Endothelial cell of umbilical vein (primary cell): ENCODE measurements around the gene NTN1. TPM values are rescaled to one million over a fixed set of nuclear protein-coding genes. Genes with fewer than 3 reads are reported as not detected.

Experiments used
- BruUV-seq: library from RNA; stranded (reverse); fragments of 400-500 nt; replicated peaks from 2 replicates; lab custom pipeline; 2021; lab: Mats Ljungman, UMichigan
- CTCF ChIA-PET: fragments of 300-600, 350-600 bp; sonication (Branson Sonifier 250); formaldehyde crosslinking; loops from one replicate; lab custom pipeline; 2021; ENCODE audit warnings: antibody characterized with exemption, inconsistent platforms; lab: Charles Lee
- POLR2A ChIA-PET: fragments of 300-600, 350-600 bp; sonication (Branson Sonifier 250); formaldehyde crosslinking; loops from one replicate; lab custom pipeline; 2021; ENCODE audit warnings: antibody characterized with exemption, inconsistent platforms; lab: Charles Lee
- DNase-seq: peaks from one replicate; pipeline ENCODE4 v3.0.0-alpha.2; 2011; ENCODE audit warnings: low read depth, low spot score
- FAIRE-seq: peaks from 2 replicates; lab custom pipeline; 2011; peaks lifted over from hg19 to GRCh38; lab: Jason Lieb, UNC
- H2AFZ ChIP-seq: 2 replicates; pipeline ENCODE4 v1.6.0; 2012; ENCODE audit warnings: low read depth, low read length, control low read depth, inconsistent platforms
- H3K27ac ChIP-seq: 2 replicates; pipeline ENCODE4 v1.5.1; 2011; ENCODE audit warnings: low read depth, mild to moderate bottlenecking, control low read depth, low read length, moderate library complexity; ENCODE audit not compliant: insufficient read depth
- H3K27me3 ChIP-seq, 2 experiments: 2 replicates each; pipeline versions ENCODE4 v1.6.0 to v1.6.1; 2011; ENCODE audit warnings: low read length in 2 of 2, mixed read lengths in 1 of 2; ENCODE audit not compliant: control insufficient read depth in 2 of 2, insufficient read depth in 2 of 2
- H3K36me3 ChIP-seq, 2 experiments: 2 replicates in 1 of 2; 3 replicates in 1 of 2; pipeline ENCODE4 v1.5.1; 2011; ENCODE audit warnings: low read length in 2 of 2, mild to moderate bottlenecking in 1 of 2, moderate library complexity in 1 of 2; ENCODE audit not compliant: control insufficient read depth in 2 of 2, insufficient read depth in 2 of 2; ENCODE audit errors: extremely low read depth in 1 of 2
- H3K4me1 ChIP-seq: 3 replicates; pipeline ENCODE4 v1.5.1; 2011; ENCODE audit warnings: mild to moderate bottlenecking, low read length; ENCODE audit not compliant: control insufficient read depth, insufficient read depth; ENCODE audit errors: extremely low read depth
- H3K4me2 ChIP-seq: 2 replicates; pipeline ENCODE4 v1.6.1; 2011; ENCODE audit warnings: low read length, control low read depth, mixed read lengths; ENCODE audit not compliant: insufficient read depth
- H3K4me3 ChIP-seq, 3 experiments: fragments of 200-600 bp in 1 of 3; sonication (generic), shearing (Covaris generic) in 1 of 3; replicated peaks in 1 of 3; 2 replicates each; pipeline ENCODE4 v1.5.1; 2011 to 2016; ENCODE audit warnings: control low read depth in 3 of 3, low read length in 3 of 3, mild to moderate bottlenecking in 2 of 3, inconsistent platforms in 1 of 3, low read depth in 1 of 3, moderate library complexity in 1 of 3; ENCODE audit not compliant: insufficient read depth in 1 of 3
- H3K79me2 ChIP-seq: 2 replicates; pipeline ENCODE4 v1.6.0; 2012; ENCODE audit warnings: low read length, inconsistent platforms; ENCODE audit not compliant: control insufficient read depth, insufficient read depth
- H3K9ac ChIP-seq: replicated peaks from 2 replicates; pipeline ENCODE3; 2011; ENCODE audit warnings: low read length, control low read depth; ENCODE audit not compliant: insufficient read depth; ENCODE audit errors: extremely low read depth
- H3K9me1 ChIP-seq: replicated peaks from 3 replicates; pipeline ENCODE4 v1.6.0; 2011; ENCODE audit warnings: mild to moderate bottlenecking, low read length; ENCODE audit not compliant: control insufficient read depth, insufficient read depth; ENCODE audit errors: extremely low read depth
- H3K9me3 ChIP-seq: replicated peaks from 2 replicates; pipeline ENCODE4 v1.5.1; 2012; ENCODE audit warnings: low read length, inconsistent platforms; ENCODE audit not compliant: control insufficient read depth, insufficient read depth
- H4K20me1 ChIP-seq: replicated peaks from 2 replicates; pipeline ENCODE3; 2011; ENCODE audit warnings: mild to moderate bottlenecking, low read length; ENCODE audit not compliant: control insufficient read depth, insufficient read depth; ENCODE audit errors: extremely low read depth
- CTCF ChIP-seq, 2 donors: IDR thresholded peaks; 1 replicate in 1 of 2; 2 replicates in 1 of 2; pipeline ENCODE4 v1.5.1; 2011; ENCODE audit warnings: low read length in 2 of 2, mild to moderate bottlenecking in 2 of 2, moderate library complexity in 2 of 2, control low read depth in 1 of 2, inconsistent platforms in 1 of 2, low read depth in 1 of 2; ENCODE audit not compliant: insufficient read depth in 1 of 2; ENCODE audit errors: extremely low read depth in 1 of 2
- EZH2 ChIP-seq: IDR thresholded peaks from 2 replicates; pipeline ENCODE4 v1.6.1; 2012; ENCODE audit warnings: borderline replicate concordance, low read depth, mild to moderate bottlenecking, moderate library complexity, low read length, inconsistent platforms; ENCODE audit not compliant: severe bottlenecking
- JUN ChIP-seq: IDR thresholded peaks from 2 replicates; pipeline ENCODE4 v1.6.1; 2011; ENCODE audit warnings: borderline replicate concordance, low read depth; ENCODE audit not compliant: insufficient read length, insufficient read depth
- MAX ChIP-seq: IDR thresholded peaks from 2 replicates; pipeline ENCODE4 v1.6.1; 2011; ENCODE audit not compliant: insufficient read depth, insufficient read length
- dilution Hi-C: fragments of 300-500 bp; cut with MboI; formaldehyde crosslinking; loops from one replicate; pipeline ENCODE4 v1.15.0; 2019; ENCODE audit warnings: low sequenced_read_pairs; ENCODE audit not compliant: extremely low pct_ligation_motif_present
- intact Hi-C: fragments of 100-400 bp; cut with micrococcal nuclease; formaldehyde crosslinking; loops from one replicate; pipeline ENCODE4 v1.10.0; 2022
- polyA plus RNA-seq, 4 experiments: library from polyadenylated mRNA; depleted of rRNA in 3 of 4; stranded (reverse) in 3 of 4; unstranded in 1 of 4; fragments of >200 nt; gene quantifications; 2 replicates each; pipeline versions ENCODE4 v1.2.1 to v1.2.3, GENCODE V29; 2011 to 2012; ENCODE audit warnings: missing spikeins in 1 of 4
- total RNA-seq: library from RNA; stranded (reverse); gene quantifications from 2 replicates; pipeline ENCODE4 v1.2.3, GENCODE V29; 2021

The NTN1 gene
- total and polyA plus RNA-seq, 2 donors (not counting 3 experiments of a cell fraction or from before 2014, with no cell fraction given) = 0.10 to 0.18 TPM

- POLR2A ChIA-PET = no interaction called here
- dilution Hi-C loops = no loop called here
These were observed 204.2 kb downstream of the NTN1 start for GRCh38 chr17:9225305-9226101.

More at GRCh38 chr17:9225305-9226101, 204.2 kb downstream of the NTN1 start:
- no peaks in the 10 kb centered on the region for H3K4me1 ChIP-seq
- no peak overlapping the region for H3K4me2 ChIP-seq
- no peaks in the 10 kb centered on the region for H3K9me1 ChIP-seq
- intact Hi-C loops = no loop called here
- H3K27ac ChIP-seq = no peak overlapping the region
- no peak overlapping the region for H3K4me3 ChIP-seq
- FAIRE-seq (no peak), DNase-seq (no peak)
- no peaks in the 10 kb centered on the region for H3K27me3 ChIP-seq
- CTCF ChIA-PET = no interaction called here
- no TSS peak for BruUV-seq
- H2AFZ ChIP-seq = no peak overlapping the region
- no peak overlapping the region for H3K9ac ChIP-seq
- H3K9me3 ChIP-seq = no peaks in the 10 kb centered on the region
- TF ChIP-seq CTCF (IDR thresholded peaks at IDR 0.05; ENCODE audit: extremely low read depth in 1 of 2, insufficient read depth in 1 of 2, low read depth in 1 of 2, low read length in 2 of 2) (no peak), MAX (no peak), JUN (no peak), EZH2 (no peak)
- H3K36me3 ChIP-seq = no peaks in the 10 kb centered on the region
- no peaks in the 10 kb centered on the region for H3K79me2 ChIP-seq
- no peaks in the 10 kb centered on the region for H4K20me1 ChIP-seq
